ENCODE results near the gene CBFA2T3. TPM values are rescaled to one million over a fixed set of nuclear protein-coding genes. Genes with fewer than 3 reads are reported as not detected.

Gene CBFA2T3
- total RNA-seq, 4 donors from 2014 or later: 0.78 to 5.0 (median 2.8) TPM

DNA sequence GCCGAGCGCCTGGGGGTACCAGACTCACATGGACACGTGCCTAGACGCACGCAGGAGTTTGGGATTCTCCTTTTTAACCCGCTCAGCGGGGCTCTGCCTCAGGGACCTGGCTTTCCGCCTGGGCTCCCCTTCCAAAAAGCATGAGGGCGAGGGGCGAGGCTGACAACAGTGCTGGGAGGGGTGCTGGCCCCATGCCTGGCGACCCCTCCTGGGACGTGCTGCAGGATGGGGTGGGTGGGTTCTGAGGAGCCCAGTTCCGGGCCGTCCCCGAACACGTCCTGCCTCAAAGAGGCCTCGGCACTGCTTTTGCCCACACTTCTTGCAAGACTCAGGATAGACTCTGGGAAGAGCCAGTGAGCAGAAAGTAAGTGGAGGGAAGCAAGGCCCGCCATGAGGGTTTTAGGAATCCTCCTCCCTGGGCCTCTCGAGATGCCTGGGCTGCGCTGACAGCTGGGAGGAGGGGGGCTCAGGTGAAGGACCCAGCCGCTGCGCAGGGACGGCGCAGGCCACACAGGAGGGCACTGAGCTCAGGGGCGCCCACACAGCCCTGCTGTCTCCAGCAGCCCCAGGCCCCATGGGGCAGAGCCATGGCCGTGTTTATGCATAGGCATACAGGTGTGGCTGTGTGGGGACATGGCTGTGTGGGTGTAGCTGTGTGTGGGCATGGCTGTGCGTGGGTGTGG lies 95.2 kb downstream of the CBFA2T3 start:
- H3K27me3 ChIP-seq: peaks cover 0 to 13% of the 10 kb centered on the region in 2 donors
- no peak for DNase-seq (ENCODE audit: low spot score in 2 of 2)
- H3K4me1 ChIP-seq: peaks cover 0 to 30% (median 3%) of the 10 kb centered on the region in 4 donors
- no peaks in the 10 kb centered on the region for H3K9me3 ChIP-seq
- TF ChIP-seq CTCF (IDR thresholded peaks at IDR 0.05) (no peak), POLR2A (IDR thresholded peaks at IDR 0.05) (no peak), EP300 (IDR thresholded peaks at IDR 0.05) (no peak)
- no peak overlapping the region for H3K27ac ChIP-seq
- H3K36me3 ChIP-seq: peaks cover 0 to 25% (median 0%) of the 10 kb centered on the region in 3 donors
- whole genome bisulfite sequencing, 2 donors: 77 to 87% methylated on average over 13 to 17 of the region's 27 CpGs
- H3K4me3 ChIP-seq: no peak overlapping the region

DNA sequence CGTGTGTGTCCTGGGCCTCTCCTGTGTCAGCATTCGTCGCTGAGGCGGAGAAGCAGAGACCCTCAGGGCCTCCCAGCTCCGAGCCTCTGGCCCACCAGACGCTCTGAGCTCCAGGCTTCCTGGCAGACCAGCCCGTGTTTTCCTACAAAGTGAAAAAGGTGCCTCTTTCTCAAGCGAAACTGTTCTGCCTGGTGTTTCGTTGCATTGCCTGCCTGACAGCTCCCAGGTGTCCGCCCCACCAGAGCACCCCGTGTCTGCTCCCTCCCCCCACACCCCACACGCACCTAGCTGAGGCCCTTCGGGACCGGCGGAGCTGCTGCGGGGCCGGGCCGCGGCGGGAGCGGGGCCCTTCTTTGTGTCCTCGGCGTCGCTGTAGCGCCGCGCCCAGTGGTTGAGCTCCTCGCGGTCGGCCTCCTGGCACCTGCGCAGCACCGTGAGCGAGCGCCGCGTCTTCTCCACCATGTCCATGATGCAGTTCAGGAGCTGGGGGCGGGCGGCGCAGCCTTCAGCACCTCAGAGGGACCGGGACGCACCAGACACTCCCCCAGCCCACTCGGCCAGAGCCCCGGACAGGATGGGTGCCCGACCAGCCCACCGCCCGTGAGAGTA lies 95.9 kb downstream of the CBFA2T3 start:
- TF ChIP-seq EP300 (IDR thresholded peaks at IDR 0.05): no peak
- no peak for TF ChIP-seq CTCF (IDR thresholded peaks at IDR 0.05)
- TF ChIP-seq POLR2A (IDR thresholded peaks at IDR 0.05): no peak
- H3K27me3 ChIP-seq: peaks cover 0 to 13% of the 10 kb centered on the region in 2 donors
- peaks cover 0 to 30% (median 0%) of the 10 kb centered on the region in 3 donors for H3K36me3 ChIP-seq

GRCh38 chr16:88880226-88881006 lies 96.6 kb downstream of the CBFA2T3 start:
- DNase-seq (ENCODE audit: low spot score in 2 of 2): no peak
- H3K27me3 ChIP-seq: peaks cover 0 to 13% of the 10 kb centered on the region in 2 donors
- peaks cover 0 to 20% (median 0%) of the 10 kb centered on the region in 4 donors for H3K4me1 ChIP-seq
- H3K27ac ChIP-seq: no peak overlapping the region
- peaks cover 0 to 30% (median 0%) of the 10 kb centered on the region in 3 donors for H3K36me3 ChIP-seq
- WGBS, 2 donors: 39 to 60% methylated on average over 19 to 21 of the region's 36 CpGs
- no peaks in the 10 kb centered on the region for H3K9me3 ChIP-seq
- H3K4me3 ChIP-seq: no peak overlapping the region
- TF ChIP-seq POLR2A (IDR thresholded peaks at IDR 0.05) (no peak), CTCF (IDR thresholded peaks at IDR 0.05) (no peak), EP300 (IDR thresholded peaks at IDR 0.05) (no peak)

More for the DNA sequence above, 95.9 kb downstream of the CBFA2T3 start:
- H3K4me3 ChIP-seq: no peak overlapping the region
- no peak for DNase-seq (ENCODE audit: low spot score in 2 of 2)
- H3K9me3 ChIP-seq: no peaks in the 10 kb centered on the region
- H3K27ac ChIP-seq: no peak overlapping the region
- H3K4me1 ChIP-seq: peaks cover 0 to 25% (median 0%) of the 10 kb centered on the region in 4 donors
- WGBS, 2 donors: 60 to 63% methylated on average over 39 of the region's 46 CpGs

- DNase-seq (ENCODE audit: low spot score in 2 of 2): no peak
- H3K27me3 ChIP-seq: peaks cover 0 to 13% of the 10 kb centered on the region in 2 donors
- TF ChIP-seq POLR2A (IDR thresholded peaks at IDR 0.05) (no peak), CTCF (IDR thresholded peaks at IDR 0.05) (no peak), EP300 (IDR thresholded peaks at IDR 0.05) (no peak)
- no peaks in the 10 kb centered on the region for H3K9me3 ChIP-seq
- H3K27ac ChIP-seq: no peak overlapping the region
- 41 to 46% methylated on average over 11 of the region's 11 CpGs for WGBS, 2 donors
- peaks cover 0 to 20% (median 0%) of the 10 kb centered on the region in 4 donors for H3K4me1 ChIP-seq
- H3K36me3 ChIP-seq: peaks cover 0 to 26% (median 0%) of the 10 kb centered on the region in 3 donors
- no peak overlapping the region for H3K4me3 ChIP-seq
Measured at GRCh38 chr16:88879788-88880055, 97.3 kb downstream of the CBFA2T3 start.

Measured in tibial nerve (tissue), 4 donors.